Measurements from ENCODE around the gene MIER1.

MIER1 gene

GRCh38 chr1:66917476-66917875, 7.3 kb upstream of the MIER1 start:
- no peaks in the 10 kb centered on the region for H3K79me2 ChIP-seq (ENCODE audit: insufficient read depth, low read length)
- no peaks in the 10 kb centered on the region for H3F3A ChIP-seq (ENCODE audit: insufficient read depth)
- H3K4me3 ChIP-seq (ENCODE audit: insufficient read depth, low read length, poor library complexity, severe bottlenecking) = no peak overlapping the region
- H3K27me3 ChIP-seq (ENCODE audit: low read length) = no peaks in the 10 kb centered on the region
- no peaks in the 10 kb centered on the region for H3K36me3 ChIP-seq (ENCODE audit: low read length)
- H3K9ac ChIP-seq (ENCODE audit: low read length) = no peak overlapping the region
- no peak for TF ChIP-seq EZH2phosphoT487 (conservative IDR thresholded peaks at IDR 0.05; ENCODE audit: low read length)
- TF ChIP-seq CTCF (IDR thresholded peaks at IDR 0.05; ENCODE audit: insufficient read depth, low read length, poor library complexity, severe bottlenecking) = no peak
- no peaks in the 10 kb centered on the region for H4K20me1 ChIP-seq (ENCODE audit: low read depth, low read length)
- H3K9me3 ChIP-seq (ENCODE audit: insufficient read depth, low read length) = no peaks in the 10 kb centered on the region
- H3K27ac ChIP-seq (ENCODE audit: low read depth, low read length) = no peak overlapping the region
- no peak overlapping the region for H3K4me2 ChIP-seq (ENCODE audit: low read depth, low read length, poor library complexity, severe bottlenecking)
- no peaks in the 10 kb centered on the region for H3K9me2 ChIP-seq (replicated peaks; ENCODE audit: insufficient read depth, low read length)
- H2AFZ ChIP-seq (ENCODE audit: low read depth, low read length, severe bottlenecking) = no peak overlapping the region

- Histone ChIP-seq H2AFZ (ENCODE audit: low read depth, low read length, severe bottlenecking) (no peak overlapping the region), H3K9ac (ENCODE audit: low read length) (no peak overlapping the region), H3K4me2 (ENCODE audit: low read depth, low read length, poor library complexity, severe bottlenecking) (no peak overlapping the region), H3K9me3 (ENCODE audit: insufficient read depth, low read length) (no peaks in the 10 kb centered on the region), H3K9me2 (replicated peaks; ENCODE audit: insufficient read depth, low read length) (no peaks in the 10 kb centered on the region), H3K27ac (ENCODE audit: low read depth, low read length) (no peak overlapping the region), H4K20me1 (ENCODE audit: low read depth, low read length) (no peaks in the 10 kb centered on the region), H3F3A (ENCODE audit: insufficient read depth) (no peaks in the 10 kb centered on the region), H3K79me2 (ENCODE audit: insufficient read depth, low read length) (no peaks in the 10 kb centered on the region), H3K27me3 (ENCODE audit: low read length) (no peaks in the 10 kb centered on the region), H3K4me3 (ENCODE audit: insufficient read depth, low read length, poor library complexity, severe bottlenecking) (no peak overlapping the region), H3K36me3 (ENCODE audit: low read length) (no peaks in the 10 kb centered on the region)
- no peak for TF ChIP-seq EZH2phosphoT487 (conservative IDR thresholded peaks at IDR 0.05; ENCODE audit: low read length)
- TF ChIP-seq CTCF (IDR thresholded peaks at IDR 0.05; ENCODE audit: insufficient read depth, low read length, poor library complexity, severe bottlenecking) = no peak
Observed at GRCh38 chr1:66919063-66919462, 5.7 kb upstream of the MIER1 start.

GRCh38 chr1:66919828-66920227, 5.0 kb upstream of the MIER1 start:
- no peaks in the 10 kb centered on the region for H4K20me1 ChIP-seq (ENCODE audit: low read depth, low read length)
- TF ChIP-seq CTCF (IDR thresholded peaks at IDR 0.05; ENCODE audit: insufficient read depth, low read length, poor library complexity, severe bottlenecking) = no peak

GRCh38 chr1:66920543-66920942, 4.2 kb upstream of the MIER1 start:
- H3K27ac ChIP-seq (ENCODE audit: low read depth, low read length) = no peak overlapping the region
- no peaks in the 10 kb centered on the region for H3K9me2 ChIP-seq (replicated peaks; ENCODE audit: insufficient read depth, low read length)
- H3K36me3 ChIP-seq (ENCODE audit: low read length) = no peaks in the 10 kb centered on the region
- TF ChIP-seq CTCF (IDR thresholded peaks at IDR 0.05; ENCODE audit: insufficient read depth, low read length, poor library complexity, severe bottlenecking) (no peak), EZH2phosphoT487 (conservative IDR thresholded peaks at IDR 0.05; ENCODE audit: low read length) (no peak)
- no peaks in the 10 kb centered on the region for H4K20me1 ChIP-seq (ENCODE audit: low read depth, low read length)
- H3K9me3 ChIP-seq (ENCODE audit: insufficient read depth, low read length) = no peaks in the 10 kb centered on the region
- H3K79me2 ChIP-seq (ENCODE audit: insufficient read depth, low read length) = peaks cover 4% of the 10 kb centered on the region
- no peak overlapping the region for H2AFZ ChIP-seq (ENCODE audit: low read depth, low read length, severe bottlenecking)
- H3K27me3 ChIP-seq (ENCODE audit: low read length) = no peaks in the 10 kb centered on the region
- no peak overlapping the region for H3K4me3 ChIP-seq (ENCODE audit: insufficient read depth, low read length, poor library complexity, severe bottlenecking)
- no peak overlapping the region for H3K4me2 ChIP-seq (ENCODE audit: low read depth, low read length, poor library complexity, severe bottlenecking)
- H3F3A ChIP-seq (ENCODE audit: insufficient read depth) = no peaks in the 10 kb centered on the region
- H3K9ac ChIP-seq (ENCODE audit: low read length) = no peak overlapping the region

More at GRCh38 chr1:66919828-66920227, 5.0 kb upstream of the MIER1 start:
- Histone ChIP-seq H2AFZ (ENCODE audit: low read depth, low read length, severe bottlenecking) (no peak overlapping the region), H3K36me3 (ENCODE audit: low read length) (no peaks in the 10 kb centered on the region), H3K79me2 (ENCODE audit: insufficient read depth, low read length) (no peaks in the 10 kb centered on the region), H3K9me2 (replicated peaks; ENCODE audit: insufficient read depth, low read length) (no peaks in the 10 kb centered on the region), H3K4me2 (ENCODE audit: low read depth, low read length, poor library complexity, severe bottlenecking) (no peak overlapping the region), H3K9me3 (ENCODE audit: insufficient read depth, low read length) (no peaks in the 10 kb centered on the region), H3K27me3 (ENCODE audit: low read length) (no peaks in the 10 kb centered on the region), H3K9ac (ENCODE audit: low read length) (no peak overlapping the region), H3K27ac (ENCODE audit: low read depth, low read length) (no peak overlapping the region), H3K4me3 (ENCODE audit: insufficient read depth, low read length, poor library complexity, severe bottlenecking) (no peak overlapping the region), H3F3A (ENCODE audit: insufficient read depth) (no peaks in the 10 kb centered on the region)

Data from SU-DHL-6 (cell line).